GM12865 (cell line): ENCODE measurements around the gene TNP2.

Source experiments
- DNase-seq: peaks from one replicate; pipeline ENCODE4 v3.0.0; 2010; ENCODE audit warnings: low read depth
- H3K4me3 ChIP-seq: 2 replicates; pipeline ENCODE4 v1.5.1; 2011; ENCODE audit warnings: mild to moderate bottlenecking, low read depth, low read length, control low read depth
- TF ChIP-seq, protein P1 (sequence below): IDR thresholded peaks from 2 replicates; pipeline ENCODE4 v1.5.1; 2011; ENCODE audit warnings: low read length, control low read depth, low read depth, inconsistent platforms; ENCODE audit not compliant: insufficient read depth; ENCODE audit errors: missing control alignments

TNP2 gene

GRCh38 chr16:11280616-11281522 lies 11.7 kb upstream of the TNP2 start, which contains the start of gene PRM1:
Gene PRM1, minus strand, starts transcription at chr16:11281330. Its CDS starts 92 bp downstream, at chr16:11281238.
- no peak within 1 kb of the TSS for H3K4me3 ChIP-seq
- TF ChIP-seq, protein P1, sequence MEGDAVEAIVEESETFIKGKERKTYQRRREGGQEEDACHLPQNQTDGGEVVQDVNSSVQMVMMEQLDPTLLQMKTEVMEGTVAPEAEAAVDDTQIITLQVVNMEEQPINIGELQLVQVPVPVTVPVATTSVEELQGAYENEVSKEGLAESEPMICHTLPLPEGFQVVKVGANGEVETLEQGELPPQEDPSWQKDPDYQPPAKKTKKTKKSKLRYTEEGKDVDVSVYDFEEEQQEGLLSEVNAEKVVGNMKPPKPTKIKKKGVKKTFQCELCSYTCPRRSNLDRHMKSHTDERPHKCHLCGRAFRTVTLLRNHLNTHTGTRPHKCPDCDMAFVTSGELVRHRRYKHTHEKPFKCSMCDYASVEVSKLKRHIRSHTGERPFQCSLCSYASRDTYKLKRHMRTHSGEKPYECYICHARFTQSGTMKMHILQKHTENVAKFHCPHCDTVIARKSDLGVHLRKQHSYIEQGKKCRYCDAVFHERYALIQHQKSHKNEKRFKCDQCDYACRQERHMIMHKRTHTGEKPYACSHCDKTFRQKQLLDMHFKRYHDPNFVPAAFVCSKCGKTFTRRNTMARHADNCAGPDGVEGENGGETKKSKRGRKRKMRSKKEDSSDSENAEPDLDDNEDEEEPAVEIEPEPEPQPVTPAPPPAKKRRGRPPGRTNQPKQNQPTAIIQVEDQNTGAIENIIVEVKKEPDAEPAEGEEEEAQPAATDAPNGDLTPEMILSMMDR, result no peak
- no peak for DNase-seq

- no peak for DNase-seq
- no peak overlapping the region for H3K4me3 ChIP-seq
- TF ChIP-seq, protein P1, result no peak
Observed at GRCh38 chr16:11278681-11279628, 9.8 kb upstream of the TNP2 start.

- no peak overlapping the region for H3K4me3 ChIP-seq
- TF ChIP-seq, protein P1, result no peak
- no peak for DNase-seq
Observed at GRCh38 chr16:11277607-11278337, 8.6 kb upstream of the TNP2 start.

DNA sequence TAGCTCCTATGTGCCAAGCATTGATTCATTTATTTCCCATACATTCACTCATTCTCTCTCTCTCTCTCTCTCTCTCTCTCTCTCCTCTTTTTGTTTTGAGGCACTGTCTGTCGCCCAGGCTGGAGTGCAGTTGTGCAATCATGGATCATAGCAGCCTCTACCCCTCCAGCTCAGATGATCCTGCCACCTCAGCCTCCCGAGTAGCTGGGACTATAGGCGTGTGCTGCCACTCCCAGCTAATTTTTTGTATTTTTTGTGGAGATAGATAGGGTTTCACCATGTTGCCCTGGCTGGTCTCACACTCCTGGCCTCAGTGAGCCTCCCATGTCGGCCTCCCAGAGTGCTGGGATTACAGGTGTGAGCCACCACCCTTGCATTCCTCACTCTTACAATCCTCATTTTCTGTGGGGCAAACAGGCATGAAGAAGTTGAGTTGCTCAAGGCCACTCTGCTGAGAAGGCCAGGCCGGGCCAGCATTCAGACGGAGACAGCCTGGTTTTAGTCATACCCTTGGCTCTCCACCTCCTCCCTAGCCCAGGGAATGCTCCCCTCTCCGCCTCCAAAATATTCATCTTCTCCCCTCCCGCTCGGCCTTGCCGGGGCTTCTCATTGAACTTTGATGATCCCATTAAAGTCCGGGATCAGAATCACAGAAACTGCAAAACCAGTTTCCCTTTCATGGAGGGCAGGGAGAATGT lies 7.9 kb upstream of the TNP2 start:
- no peak overlapping the region for H3K4me3 ChIP-seq
- no peak for DNase-seq
- TF ChIP-seq, protein P1, result no peak

DNA sequence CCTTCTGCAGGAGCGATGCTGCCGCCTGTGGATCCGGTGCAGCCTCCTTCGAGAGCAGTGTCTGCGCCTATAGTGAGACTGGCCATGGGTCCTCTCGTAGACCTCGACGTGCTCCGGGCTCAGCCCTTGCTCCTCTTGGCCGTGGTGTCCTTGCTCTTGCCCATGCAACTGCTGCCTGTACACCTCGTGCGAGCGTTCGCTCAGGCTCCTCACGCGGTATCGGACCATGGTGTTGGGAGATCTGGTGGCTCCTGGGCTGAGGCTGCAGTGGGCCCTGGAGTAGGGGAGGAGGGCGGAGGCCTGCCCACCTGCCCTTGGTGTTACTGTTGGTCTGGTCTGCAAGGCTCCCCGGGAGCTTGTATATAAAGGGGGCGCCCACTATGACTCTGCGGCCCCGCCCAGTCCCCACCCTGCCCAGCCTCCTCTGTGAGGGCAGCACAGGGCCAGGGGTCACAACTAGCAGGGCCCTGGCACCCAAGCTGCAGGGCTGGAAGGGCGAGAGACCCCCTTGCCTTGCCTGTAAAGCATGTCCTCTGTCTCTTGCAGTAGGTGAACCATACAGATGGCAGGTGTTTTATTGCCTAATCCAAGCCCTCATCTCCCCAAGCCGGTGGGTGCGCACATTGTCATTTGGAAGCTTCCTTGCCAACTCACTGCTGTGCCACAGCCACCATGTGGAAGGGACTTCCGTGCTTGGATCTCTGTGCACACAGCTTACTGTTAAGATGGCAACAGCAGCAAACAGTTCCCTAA lies 7.2 kb upstream of the TNP2 start, which contains the start of gene PRM2:
PRM2 (minus strand) TSS at position 338 of the 753 bp plus-strand sequence; CDS start at position 228, 110 bp downstream.
- DNase-seq, result no peak
- no peak within 1 kb of the TSS for H3K4me3 ChIP-seq
- TF ChIP-seq, protein P1, result no peak
